A673 (cell line): ENCODE results near the gene DIAPH1. TPM values are rescaled to one million over a fixed set of nuclear protein-coding genes. Genes with fewer than 3 reads are reported as not detected.
"Not testable (repeated sequence)": the region's sequence is repeated elsewhere in the genome, so short reads cannot be mapped to it uniquely, and the experiment has no call there.

Source experiments
- BruUV-seq: library from RNA; stranded (reverse); fragments of 400-500 nt; replicated peaks from 2 replicates; lab custom pipeline; 2021; lab: Mats Ljungman, UMichigan
- CTCF ChIA-PET: fragments of 300-600 bp; sonication (Branson Sonifier 250); formaldehyde crosslinking; loops from one replicate; lab custom pipeline; 2022; ENCODE audit warnings: antibody characterized with exemption; lab: Charles Lee
- POLR2A ChIA-PET: fragments of 300-600 bp; sonication (Branson Sonifier 250); formaldehyde crosslinking; loops from one replicate; lab custom pipeline; 2022; ENCODE audit warnings: antibody characterized with exemption; ENCODE audit not compliant: low non-redundant PET; lab: Charles Lee
- DNase-seq: peaks from one replicate; pipeline ENCODE4 v3.0.0-alpha.2; 2015; ENCODE audit warnings: low spot score
- H3K27ac ChIP-seq: fragments of 200-600 bp; sonication (generic); 2 replicates; pipeline ENCODE4 v1.5.1; 2016; ENCODE audit warnings: mixed run types, low read depth, mild to moderate bottlenecking, mixed read lengths, antibody characterized with exemption, low read length; ENCODE audit not compliant: poor library complexity, severe bottlenecking
- H3K27me3 ChIP-seq: fragments of 200-600 bp; sonication (generic); replicated peaks from 2 replicates; pipeline ENCODE4 v1.6.1; 2017; ENCODE audit warnings: mixed run types, low read depth, mild to moderate bottlenecking, mixed read lengths, antibody characterized with exemption, low read length; ENCODE audit not compliant: insufficient read depth, poor library complexity
- H3K36me3 ChIP-seq: fragments of 200-600 bp; sonication (generic); 2 replicates; pipeline ENCODE4 v1.6.1; 2016; ENCODE audit warnings: mixed run types, mild to moderate bottlenecking, mixed read lengths, antibody characterized with exemption, low read length; ENCODE audit not compliant: insufficient read depth, poor library complexity, severe bottlenecking
- H3K4me1 ChIP-seq: fragments of 200-600 bp; sonication (generic); 2 replicates; pipeline ENCODE4 v1.6.1; 2017; ENCODE audit warnings: mixed run types, mild to moderate bottlenecking, mixed read lengths, antibody characterized with exemption, low read length; ENCODE audit not compliant: insufficient read depth, poor library complexity, severe bottlenecking
- H3K4me3 ChIP-seq: fragments of 200-600 bp; sonication (generic); 2 replicates; pipeline ENCODE4 v1.5.1; 2016; ENCODE audit warnings: low read depth, mixed run types, mild to moderate bottlenecking, mixed read lengths, low read length; ENCODE audit not compliant: poor library complexity, severe bottlenecking
- H3K9me3 ChIP-seq: fragments of 200-600 bp; sonication (generic); 2 replicates; pipeline ENCODE4 v1.6.1; 2016; ENCODE audit warnings: mixed run types, low read depth, mild to moderate bottlenecking, mixed read lengths, antibody characterized with exemption, low read length; ENCODE audit not compliant: poor library complexity, severe bottlenecking
- CTCF ChIP-seq: fragments of 300-800, 200-600 bp; sonication (generic); conservative IDR thresholded peaks from 2 replicates; pipeline ENCODE4 v1.5.1; 2017; ENCODE audit warnings: low read depth, mild to moderate bottlenecking, antibody characterized with exemption, low read length, moderate library complexity, mixed read lengths
- EZH2 ChIP-seq: fragments of 200-600 bp; sonication (generic); IDR thresholded peaks from 2 replicates; pipeline ENCODE4 v1.6.1; 2017; ENCODE audit warnings: borderline replicate concordance, low read depth, mild to moderate bottlenecking, mixed read lengths, antibody characterized with exemption, low read length; ENCODE audit not compliant: poor library complexity, severe bottlenecking
- intact Hi-C: fragments of 100-400 bp; cut with micrococcal nuclease; formaldehyde crosslinking; loops from one replicate; pipeline ENCODE4 v1.10.0; 2022; ENCODE audit not compliant: unreplicated experiment
- total RNA-seq: library from RNA; stranded (reverse); gene quantifications from 2 replicates; pipeline ENCODE4 v1.2.3, GENCODE V29; 2021

The DIAPH1 gene
- total RNA-seq, 1 experiment from 2014 or later, result 109 TPM

GRCh38 chr5:141613344-141613743, 5.5 kb downstream of the DIAPH1 start:
- TF ChIP-seq EZH2 (no peak), CTCF (no peak)
- POLR2A ChIA-PET, result no interaction called here

GRCh38 chr5:141611289-141611688, 7.5 kb downstream of the DIAPH1 start:
- H3K27me3 ChIP-seq, result no peaks in the 10 kb centered on the region
- CTCF ChIA-PET, result no interaction called here
- H3K9me3 ChIP-seq, result no peaks in the 10 kb centered on the region
- H3K4me3 ChIP-seq, result no peak overlapping the region
- POLR2A ChIA-PET, result interaction anchor here (0.6 kb wide), 1 partner anchor 393 kb away, joined by 4 read pairs; no protein-coding TSS in a partner anchor
- intact Hi-C loops, result no loop called here
- H3K36me3 ChIP-seq, result no peaks in the 10 kb centered on the region
- TF ChIP-seq EZH2 (no peak), CTCF (no peak)
- peaks cover 13% of the 10 kb centered on the region for H3K4me1 ChIP-seq
- no TSS peak for BruUV-seq
- H3K27ac ChIP-seq, result no peak overlapping the region
- DNase-seq, result no peak

More at GRCh38 chr5:141613344-141613743, 5.5 kb downstream of the DIAPH1 start:
- no peaks in the 10 kb centered on the region for H3K36me3 ChIP-seq
- H3K27me3 ChIP-seq, result no peaks in the 10 kb centered on the region
- H3K9me3 ChIP-seq, result no peaks in the 10 kb centered on the region
- DNase-seq, result no peak
- intact Hi-C loops, result no loop called here
- H3K27ac ChIP-seq, result no peak overlapping the region
- no peak overlapping the region for H3K4me3 ChIP-seq
- BruUV-seq, result no TSS peak
- peaks cover 29% of the 10 kb centered on the region for H3K4me1 ChIP-seq
- CTCF ChIA-PET, result interaction anchor here (1.7 kb wide), 1 partner anchor 46 kb away, joined by 3 read pairs; no protein-coding TSS in a partner anchor

GRCh38 chr5:141609921-141610320, 8.9 kb downstream of the DIAPH1 start:
- H3K27ac ChIP-seq, DNase-seq, H3K36me3 ChIP-seq, H3K27me3 ChIP-seq, POLR2A ChIA-PET, BruUV-seq, H3K4me3 ChIP-seq, H3K9me3 ChIP-seq, intact Hi-C loops, CTCF ChIA-PET: not testable (repeated sequence)
- peaks cover 23% of the 10 kb centered on the region for H3K4me1 ChIP-seq

- H3K4me1 ChIP-seq, result peaks cover 28% of the 10 kb centered on the region
- no TSS peak for BruUV-seq
- no peaks in the 10 kb centered on the region for H3K9me3 ChIP-seq
- DNase-seq, result no peak
- intact Hi-C loops, result no loop called here
- H3K36me3 ChIP-seq, result no peaks in the 10 kb centered on the region
- H3K27me3 ChIP-seq, result no peaks in the 10 kb centered on the region
- no peak for TF ChIP-seq EZH2
- no peak for TF ChIP-seq CTCF
- no peak overlapping the region for H3K27ac ChIP-seq
- ChIA-PET CTCF (no interaction called here), POLR2A (no interaction called here)
- H3K4me3 ChIP-seq, result no peak overlapping the region
Measured at GRCh38 chr5:141609044-141609443, 9.8 kb downstream of the DIAPH1 start.
